HEK293 (cell line): Measurements from ENCODE around the gene FLCN.
A peak's percentile ranks its signal among the peaks of the same experiment; 100 is the strongest.

Source experiments
- CTCF ChIA-PET: fragments of 350-600 bp; formaldehyde crosslinking; extraction: SDS; loops from one replicate; lab custom pipeline; 2021; ENCODE audit warnings: antibody characterized with exemption; lab: Yijun Ruan, JAX
- POLR2A ChIA-PET: fragments of 300-600 bp; formaldehyde crosslinking; extraction: SDS; loops from one replicate; lab custom pipeline; 2020; ENCODE audit warnings: antibody characterized with exemption, inconsistent platforms; lab: Yijun Ruan, JAX
- H3K27ac ChIP-seq: fragments of 200-500 bp; sonication (Bioruptor generic); 2 replicates; pipeline ENCODE4 v1.5.1; 2014; ENCODE audit warnings: low read depth, low read length, control low read depth, inconsistent platforms; ENCODE audit errors: extremely low read depth
- H3K36me3 ChIP-seq, 2 experiments: fragments of 200-500 bp in 1 of 2; sonication (Bioruptor generic) in 1 of 2; 1 replicate in 1 of 2; 2 replicates in 1 of 2; pipeline ENCODE4 v1.5.1; 2014 to 2017; ENCODE audit warnings: inconsistent platforms in 2 of 2, low read length in 2 of 2; ENCODE audit not compliant: control insufficient read depth in 2 of 2, insufficient read depth in 1 of 2
- H3K4me1 ChIP-seq: fragments of 200-500 bp; sonication (Bioruptor generic); 2 replicates; pipeline ENCODE4 v1.5.1; 2014; ENCODE audit warnings: mild to moderate bottlenecking, low read length, inconsistent platforms; ENCODE audit not compliant: control insufficient read depth, insufficient read depth
- H3K4me3 ChIP-seq: 2 replicates; pipeline ENCODE4 v1.5.1; 2011; ENCODE audit warnings: low read depth, mild to moderate bottlenecking, control low read depth, low read length, moderate library complexity
- H3K9me3 ChIP-seq: fragments of 200-500 bp; sonication (Bioruptor generic); 2 replicates; pipeline ENCODE4 v1.5.1; 2014; ENCODE audit warnings: low read depth, low read length, inconsistent platforms; ENCODE audit not compliant: control insufficient read depth, insufficient read depth
- ATF2 ChIP-seq: fragments of 450-650 bp; formaldehyde crosslinking; IDR thresholded peaks from 2 replicates; pipeline ENCODE4 v1.5.1; 2016; ENCODE audit warnings: missing biosample characterization, missing genetic modification characterization, low read depth
- CTCF ChIP-seq: fragments of 450-650 bp; formaldehyde crosslinking; IDR thresholded peaks from 2 replicates; pipeline ENCODE4 v1.5.1; 2016; ENCODE audit warnings: missing biosample characterization, missing genetic modification characterization
- GLI2 ChIP-seq: fragments of 450-650 bp; formaldehyde crosslinking; IDR thresholded peaks from 2 replicates; pipeline ENCODE4; 2017; ENCODE audit warnings: missing biosample characterization, missing genetic modification characterization, low read depth, borderline replicate concordance
- IKZF3 ChIP-seq: fragments of 450-650 bp; IDR thresholded peaks from 2 replicates; pipeline ENCODE4 v1.5.0; 2018; ENCODE audit warnings: missing biosample characterization, mild to moderate bottlenecking, missing genetic modification characterization, moderate library complexity
- KLF1 ChIP-seq: fragments of 450-650 bp; formaldehyde crosslinking; IDR thresholded peaks from 2 replicates; pipeline ENCODE4 v1.5.1; 2016; ENCODE audit warnings: missing biosample characterization, missing genetic modification characterization
- KLF10 ChIP-seq: fragments of 450-650 bp; IDR thresholded peaks from 2 replicates; pipeline ENCODE4 v1.5.1; 2018; ENCODE audit warnings: missing biosample characterization, mild to moderate bottlenecking, missing genetic modification characterization
- PRDM4 ChIP-seq: fragments of 450-650 bp; formaldehyde crosslinking; IDR thresholded peaks from 2 replicates; pipeline ENCODE4 v1.5.1; 2017; ENCODE audit warnings: missing biosample characterization, missing genetic modification characterization
- ZIC2 ChIP-seq: fragments of 450-650 bp; formaldehyde crosslinking; IDR thresholded peaks from 2 replicates; pipeline ENCODE4 v1.5.1; 2016; ENCODE audit warnings: missing biosample characterization, missing genetic modification characterization
- ZNF146 ChIP-seq: fragments of 450-650 bp; formaldehyde crosslinking; IDR thresholded peaks from 2 replicates; pipeline ENCODE4 v1.5.1; 2016; ENCODE audit warnings: missing biosample characterization, missing genetic modification characterization
- ZNF16 ChIP-seq: fragments of 450-650 bp; formaldehyde crosslinking; IDR thresholded peaks from 2 replicates; pipeline ENCODE4 v1.5.1; 2016; ENCODE audit warnings: low read depth, missing biosample characterization, missing genetic modification characterization
- ZNF214 ChIP-seq: fragments of 450-650 bp; formaldehyde crosslinking; IDR thresholded peaks from 2 replicates; pipeline ENCODE4 v1.5.1; 2017; ENCODE audit warnings: missing biosample characterization, mild to moderate bottlenecking, missing genetic modification characterization, borderline replicate concordance
- ZNF280D ChIP-seq: fragments of 450-650 bp; formaldehyde crosslinking; IDR thresholded peaks from 2 replicates; pipeline ENCODE4 v1.5.1; 2016; ENCODE audit warnings: missing biosample characterization, missing genetic modification characterization
- ZNF324 ChIP-seq: fragments of 450-650 bp; formaldehyde crosslinking; IDR thresholded peaks from 2 replicates; pipeline ENCODE4 v1.5.1; 2016; ENCODE audit warnings: missing biosample characterization, missing genetic modification characterization
- ZNF544 ChIP-seq: fragments of 450-650 bp; formaldehyde crosslinking; IDR thresholded peaks from 2 replicates; pipeline ENCODE4 v1.5.0; 2017; ENCODE audit warnings: missing biosample characterization, missing genetic modification characterization
- ZNF624 ChIP-seq: fragments of 450-650 bp; formaldehyde crosslinking; IDR thresholded peaks from 2 replicates; pipeline ENCODE4 v1.5.1; 2017; ENCODE audit warnings: missing biosample characterization, missing genetic modification characterization
- ZNF776 ChIP-seq: fragments of 450-650 bp; formaldehyde crosslinking; IDR thresholded peaks from 2 replicates; pipeline ENCODE4 v1.5.0; 2017; ENCODE audit warnings: missing biosample characterization, missing genetic modification characterization, borderline replicate concordance
- ZSCAN16 ChIP-seq: fragments of 450-650 bp; formaldehyde crosslinking; IDR thresholded peaks from 2 replicates; pipeline ENCODE4 v1.5.1; 2016; ENCODE audit warnings: missing biosample characterization, missing genetic modification characterization

The FLCN gene

GRCh38 chr17:17173921-17174320 is 63.0 kb downstream of the FLCN start (continued):
- TF ChIP-seq ZNF280D (tag by site-specific recombination), result no peak
- TF ChIP-seq IKZF3 (tag by site-specific recombination), result no peak
- no peak for TF ChIP-seq KLF10
- no peak for TF ChIP-seq KLF1
- TF ChIP-seq ZNF544 (tag by site-specific recombination), result no peak
- TF ChIP-seq ZNF146, result no peak
- no peak for TF ChIP-seq ZNF624 (tag by site-specific recombination)
- TF ChIP-seq, all 188 proteins: peak for 0

GRCh38 chr17:17172990-17173389 is 64.0 kb downstream of the FLCN start:
- Histone ChIP-seq H3K27ac (no peak overlapping the region), H3K9me3 (no peaks in the 10 kb centered on the region), H3K36me3 (peaks cover 11 to 94% of the 10 kb centered on the region in 2 experiments), H3K4me3 (no peak overlapping the region), H3K4me1 (no peaks in the 10 kb centered on the region)
- ChIA-PET CTCF (interaction anchor here (0.5 to 1.7 kb wide), 8 partner anchors 9 to 775 kb away, joined by 3 to 6 read pairs (median 4); no protein-coding TSS in a partner anchor), POLR2A (interaction anchor here (1.2 kb wide), 1 partner anchor 64 kb away, joined by 4 read pairs; the partner anchor contains the start of gene FLCN)
- TF ChIP-seq ZSCAN16, result no peak
- no peak for TF ChIP-seq ZIC2 (tag by site-specific recombination)
- TF ChIP-seq ZNF16, result no peak
- no peak for TF ChIP-seq ZNF776
- no peak for TF ChIP-seq PRDM4 (tag by site-specific recombination)
- TF ChIP-seq ATF2 (tag by site-specific recombination), result no peak
- TF ChIP-seq ZNF214, result no peak

- no peak for TF ChIP-seq CTCF (tag by site-specific recombination)
- TF ChIP-seq GLI2 (tag by site-specific recombination), result no peak
- 0 out of 2 replicates have a peak, but pooled peaks have one; percentile 45 for TF ChIP-seq KLF1
- TF ChIP-seq ZNF324 (tag by site-specific recombination), result no peak
- Histone ChIP-seq H3K4me3 (no peak overlapping the region), H3K9me3 (no peaks in the 10 kb centered on the region), H3K27ac (no peak overlapping the region), H3K36me3 (peaks cover 4 to 94% of the 10 kb centered on the region in 2 experiments), H3K4me1 (no peaks in the 10 kb centered on the region)
- ChIA-PET CTCF (interaction anchor here (0.5 to 1.7 kb wide), 10 partner anchors 9 to 775 kb away, joined by 3 to 6 read pairs (median 4); no protein-coding TSS in a partner anchor), POLR2A (interaction anchor here (1.2 kb wide), 1 partner anchor 65 kb away, joined by 4 read pairs; the partner anchor contains the start of gene FLCN)
Observed at GRCh38 chr17:17172001-17172939, 64.7 kb downstream of the FLCN start.
